A549 (cell line): ENCODE measurements around the gene LDLRAP1. TPM values are rescaled to one million over a fixed set of nuclear protein-coding genes. Genes with fewer than 3 reads are reported as not detected.

ENCODE experiments used
- ATAC-seq, 2 experiments: fragments of 200-7000 bp in 1 of 2; fragments of >200 bp in 1 of 2; cut with Nextera tagmentation in 1 of 2; cut with Tn5 transposase in 1 of 2; 3 replicates each; pipeline versions ENCODE4 v1.8.0 to v1.9.1; 2018 to 2020; ENCODE audit warnings: mild to moderate bottlenecking in 1 of 2, moderate library complexity in 1 of 2
- CTCF ChIA-PET: fragments of 300-600 bp; sonication (Branson Sonifier 250); formaldehyde crosslinking; extraction: SDS; loops from one replicate; lab custom pipeline; 2021; ENCODE audit warnings: antibody characterized with exemption, inconsistent platforms; lab: Yijun Ruan, JAX
- POLR2A ChIA-PET: fragments of 350-600 bp; formaldehyde crosslinking; extraction: SDS; loops from one replicate; lab custom pipeline; 2021; ENCODE audit warnings: antibody characterized with exemption, inconsistent platforms; lab: Yijun Ruan, JAX
- DNase-seq, 2 experiments: peaks; one replicate each; pipeline versions ENCODE4 v3.0.0 to v3.0.0-alpha.2; 2011 to 2016; ENCODE audit warnings: low read depth in 1 of 2, low spot score in 1 of 2
- FAIRE-seq: peaks from 2 replicates; lab custom pipeline; 2011; peaks lifted over from hg19 to GRCh38; lab: Jason Lieb, UNC
- H3K27ac ChIP-seq, 2 experiments: fragments of >200 bp; sonication (Bioruptor Twin); formaldehyde crosslinking; 3 replicates each; pipeline ENCODE4 v1.5.1; 2016 to 2017
- H3K4me1 ChIP-seq: fragments of >200 bp; sonication (Bioruptor Twin); formaldehyde crosslinking; 3 replicates; pipeline ENCODE4 v1.6.1; 2016
- H3K4me2 ChIP-seq: fragments of >200 bp; sonication (Bioruptor Twin); formaldehyde crosslinking; 3 replicates; pipeline ENCODE4 v1.6.1; 2016
- H3K4me3 ChIP-seq: fragments of >200 bp; sonication (Bioruptor Twin); formaldehyde crosslinking; 3 replicates; pipeline ENCODE4 v1.5.1; 2016
- H3K9me3 ChIP-seq: fragments of >200 bp; sonication (Bioruptor Twin); formaldehyde crosslinking; 3 replicates; pipeline ENCODE4 v1.6.1; 2016
- ATOH8 ChIP-seq: fragments of 250-450 bp; sonication (Bioruptor Pico); IDR thresholded peaks from 2 replicates; pipeline ENCODE4 v1.5.0; 2020; ENCODE audit warnings: low read depth, mild to moderate bottlenecking, moderate library complexity
- EHF ChIP-seq: fragments of 250-450 bp; sonication (Bioruptor Pico); IDR thresholded peaks from 2 replicates; pipeline ENCODE4 v1.5.0; 2020; ENCODE audit warnings: mild to moderate bottlenecking
- EHMT2 ChIP-seq: fragments of 200-600 bp; sonication (generic); IDR thresholded peaks from 2 replicates; pipeline ENCODE4 v1.6.1; 2016; ENCODE audit warnings: antibody characterized with exemption, low read depth, mild to moderate bottlenecking, moderate library complexity
- EP300 ChIP-seq, 2 experiments: fragments of >200 bp; sonication (Bioruptor Twin); formaldehyde crosslinking; IDR thresholded peaks; 2 replicates in 1 of 2; 3 replicates in 1 of 2; pipeline ENCODE4 v1.6.1; 2016 to 2017
- FOSB ChIP-seq: fragments of 250-450 bp; sonication (Bioruptor Pico); IDR thresholded peaks from 2 replicates; pipeline ENCODE4 v1.5.0; 2020; ENCODE audit warnings: mild to moderate bottlenecking, moderate library complexity
- GATA3 ChIP-seq: IDR thresholded peaks from 2 replicates; pipeline ENCODE4 v1.6.1; 2012; ENCODE audit warnings: borderline replicate concordance
- HDAC2 ChIP-seq: fragments of 200-600 bp; sonication (generic); IDR thresholded peaks from 2 replicates; pipeline ENCODE4 v1.6.1; 2016
- HEYL ChIP-seq: fragments of 250-450 bp; sonication (Bioruptor Pico); IDR thresholded peaks from 2 replicates; pipeline ENCODE4 v1.8.0; 2021; ENCODE audit warnings: mild to moderate bottlenecking, moderate library complexity
- HOXA7 ChIP-seq: fragments of 250-450 bp; sonication (Bioruptor Pico); IDR thresholded peaks from 2 replicates; pipeline ENCODE4 v1.5.0; 2020; ENCODE audit warnings: mild to moderate bottlenecking, moderate library complexity
- HOXB13 ChIP-seq: fragments of 250-450 bp; sonication (Bioruptor Pico); IDR thresholded peaks from 2 replicates; pipeline ENCODE4 v1.5.0; 2020; ENCODE audit warnings: low read depth, mild to moderate bottlenecking, moderate library complexity
- HOXB5 ChIP-seq: fragments of 250-450 bp; sonication (Bioruptor Pico); IDR thresholded peaks from 2 replicates; pipeline ENCODE4 v1.5.0; 2020; ENCODE audit warnings: mild to moderate bottlenecking, moderate library complexity
- JUNB ChIP-seq: fragments of >200 bp; sonication (Bioruptor Twin); formaldehyde crosslinking; IDR thresholded peaks from 2 replicates; pipeline ENCODE4 v1.6.1; 2016
- KDM1A ChIP-seq: fragments of 200-600 bp; sonication (generic); IDR thresholded peaks from 2 replicates; pipeline ENCODE4 v1.6.1; 2016; ENCODE audit warnings: low read depth, mild to moderate bottlenecking
- KDM5A ChIP-seq: fragments of 200-600 bp; sonication (generic); IDR thresholded peaks from 2 replicates; pipeline ENCODE4 v1.6.1; 2016; ENCODE audit warnings: antibody characterized with exemption, mild to moderate bottlenecking
- MAFK ChIP-seq: fragments of 450-650 bp; IDR thresholded peaks from 2 replicates; pipeline ENCODE4 v1.6.1; 2014; ENCODE audit not compliant: partially characterized antibody
- MYC ChIP-seq: IDR thresholded peaks from 2 replicates; pipeline ENCODE4 v1.6.1; 2012; ENCODE audit warnings: mild to moderate bottlenecking, inconsistent platforms, low read length, improper control_type of control experiment, borderline replicate concordance
- NFE2L2 ChIP-seq: fragments of 150-350 bp; conservative IDR thresholded peaks from 2 replicates; pipeline ENCODE4 v1.6.1; 2014; ENCODE audit warnings: low read length
- NR3C1 ChIP-seq: fragments of >200 bp; sonication (Bioruptor Twin); formaldehyde crosslinking; IDR thresholded peaks from 3 replicates; pipeline ENCODE4 v1.6.1; 2017
- RCOR1 ChIP-seq: fragments of 150-350 bp; IDR thresholded peaks from 2 replicates; pipeline ENCODE4 v1.6.1; 2014; ENCODE audit warnings: antibody characterized with exemption, low read length, low read depth
- TFCP2L1 ChIP-seq: fragments of 250-450 bp; sonication (Bioruptor Pico); IDR thresholded peaks from 2 replicates; pipeline ENCODE4 v1.5.0; 2021; ENCODE audit warnings: mild to moderate bottlenecking
- TP53 ChIP-seq: fragments of 250-450 bp; sonication (Bioruptor Pico); IDR thresholded peaks from 2 replicates; pipeline ENCODE4 v1.5.0; 2021; ENCODE audit warnings: mild to moderate bottlenecking, moderate library complexity
- ZC3H11A ChIP-seq: fragments of 450-650 bp; IDR thresholded peaks from 2 replicates; pipeline ENCODE4 v1.6.1; 2014; ENCODE audit warnings: antibody characterized with exemption, mild to moderate bottlenecking
- ZFP36 ChIP-seq: fragments of 450-650 bp; IDR thresholded peaks from 2 replicates; pipeline ENCODE4 v1.6.1; 2014; ENCODE audit warnings: borderline replicate concordance; ENCODE audit not compliant: partially characterized antibody
- ZSCAN20 ChIP-seq: fragments of 250-450 bp; sonication (Bioruptor Pico); IDR thresholded peaks from 2 replicates; pipeline ENCODE4 v1.8.0; 2022; ENCODE audit warnings: mild to moderate bottlenecking, moderate library complexity
- WGBS: methylation state at CpG from one replicate; pipeline ENCODE4 v1.1.6; 2017; ENCODE audit errors: missing lambda C conversion rate; 5-methylcytosine and 5-hydroxymethylcytosine counted together
- polyA plus RNA-seq, 4 experiments: library from polyadenylated mRNA; depleted of rRNA in 3 of 4; stranded (reverse); fragments of >200 nt; fragmentation: RNase III in 1 of 4; extraction: RNeasy Plus Mini Kit Qiagen cat#74134 plus additional on column Dnase treatment in 1 of 4; gene quantifications; 2 replicates in 3 of 4; 3 replicates in 1 of 4; pipeline ENCODE4 v1.2.3, GENCODE V29; 2011 to 2017
- TF ChIP-seq, protein P1 (sequence below): fragments of 250-450 bp; sonication (Bioruptor Pico); IDR thresholded peaks from 2 replicates; pipeline ENCODE4 v1.5.0; 2021; ENCODE audit warnings: mild to moderate bottlenecking, moderate library complexity, borderline replicate concordance
- TF ChIP-seq, protein P2 (sequence below): fragments of >200 bp; sonication (Bioruptor Twin); formaldehyde crosslinking; IDR thresholded peaks from 3 replicates; pipeline ENCODE4 v1.5.1; 2016
- TF ChIP-seq, protein P3 (sequence below): fragments of 450-650 bp; IDR thresholded peaks from 2 replicates; pipeline ENCODE4 v1.6.1; 2014; ENCODE audit warnings: antibody characterized with exemption

The LDLRAP1 gene
- polyA plus RNA-seq, 2 of the 4 experiments (the other 2 are of a cell fraction): 7.9 to 10.1 TPM

GRCh38 chr1:25530186-25531081, 13.0 kb upstream of the LDLRAP1 start:
- WGBS: 58% methylated on average over 10 of the region's 22 CpGs
- ChIA-PET CTCF (interaction anchor here (0.6 kb wide), 1 partner anchor 199 kb away, joined by 3 read pairs; no protein-coding TSS in a partner anchor), POLR2A (no interaction called here)
- H3K4me1 ChIP-seq: peaks cover 11% of the 10 kb centered on the region; the same call in 2 of the 3 replicates
- FAIRE-seq (no peak), ATAC-seq (peak; percentile 31 to 33; a peak in 2 of 6 replicates), DNase-seq (no peak)
- H3K27ac ChIP-seq: 0 out of 6 replicates have a peak overlapping the region, but pooled peaks of 1 of the 2 experiments have one; percentile 0
- H3K9me3 ChIP-seq: no peaks in the 10 kb centered on the region
- H3K4me3 ChIP-seq: no peak overlapping the region
- 0 out of 3 replicates have a peak overlapping the region, but pooled peaks have one; percentile 17 for H3K4me2 ChIP-seq
- TF ChIP-seq ZC3H11A (no peak), HDAC2 (no peak), JUNB (no peak), NFE2L2 (no peak), MAFK (no peak)

GRCh38 chr1:25531082-25531461, 12.3 kb upstream of the LDLRAP1 start:
- WGBS: 67% methylated on average over 10 of the region's 11 CpGs
- DNase-seq (no peak), ATAC-seq (peak; percentile 9 to 28; a peak in 2 of 6 replicates), FAIRE-seq (no peak)
- CTCF ChIA-PET: interaction anchor here (0.6 kb wide), 1 partner anchor 198 kb away, joined by 3 read pairs; no protein-coding TSS in a partner anchor
- H3K4me3 ChIP-seq: no peak overlapping the region
- no peak for TF ChIP-seq MYC
- no peak for TF ChIP-seq EHF (CRISPR knock-in tag)
- TF ChIP-seq HOXB5: no peak
- TF ChIP-seq ZFP36: no peak
- no peak for TF ChIP-seq HDAC2
- TF ChIP-seq KDM1A: no peak
- no peak for TF ChIP-seq ZSCAN20 (CRISPR knock-in tag)
- no peak for TF ChIP-seq GATA3
- TF ChIP-seq JUNB: no peak
- TF ChIP-seq, protein P1, sequence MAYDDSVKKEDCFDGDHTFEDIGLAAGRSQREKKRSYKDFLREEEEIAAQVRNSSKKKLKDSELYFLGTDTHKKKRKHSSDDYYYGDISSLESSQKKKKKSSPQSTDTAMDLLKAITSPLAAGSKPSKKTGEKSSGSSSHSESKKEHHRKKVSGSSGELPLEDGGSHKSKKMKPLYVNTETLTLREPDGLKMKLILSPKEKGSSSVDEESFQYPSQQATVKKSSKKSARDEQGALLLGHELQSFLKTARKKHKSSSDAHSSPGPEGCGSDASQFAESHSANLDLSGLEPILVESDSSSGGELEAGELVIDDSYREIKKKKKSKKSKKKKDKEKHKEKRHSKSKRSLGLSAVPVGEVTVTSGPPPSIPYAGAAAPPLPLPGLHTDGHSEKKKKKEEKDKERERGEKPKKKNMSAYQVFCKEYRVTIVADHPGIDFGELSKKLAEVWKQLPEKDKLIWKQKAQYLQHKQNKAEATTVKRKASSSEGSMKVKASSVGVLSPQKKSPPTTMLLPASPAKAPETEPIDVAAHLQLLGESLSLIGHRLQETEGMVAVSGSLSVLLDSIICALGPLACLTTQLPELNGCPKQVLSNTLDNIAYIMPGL (CRISPR knock-in tag): no peak
- POLR2A ChIA-PET: no interaction called here
- peaks cover 11% of the 10 kb centered on the region; the same call in 2 of the 3 replicates for H3K4me1 ChIP-seq
- 0 out of 3 replicates have a peak overlapping the region, but pooled peaks have one; percentile 17 for H3K4me2 ChIP-seq
- H3K27ac ChIP-seq: 0 out of 6 replicates have a peak overlapping the region, but pooled peaks of 1 of the 2 experiments have one; percentile 0
- no peaks in the 10 kb centered on the region for H3K9me3 ChIP-seq

- Histone ChIP-seq H3K4me3 (no peak overlapping the region), H3K4me1 (peaks cover 11% of the 10 kb centered on the region; the same call in 2 of the 3 replicates), H3K9me3 (no peaks in the 10 kb centered on the region), H3K27ac (no peak overlapping the region), H3K4me2 (no peak overlapping the region)
- no peak for FAIRE-seq
- CTCF ChIA-PET: no interaction called here
- POLR2A ChIA-PET: no interaction called here
- DNase-seq: no peak
- no peak for ATAC-seq
- no peak for TF ChIP-seq FOSB
- TF ChIP-seq HOXB13 (CRISPR knock-in tag): no peak
- TF ChIP-seq EHF (CRISPR knock-in tag): no peak
- TF ChIP-seq GATA3: no peak
- TF ChIP-seq HOXA7 (CRISPR knock-in tag): no peak
- TF ChIP-seq RCOR1: no peak
- TF ChIP-seq HDAC2: no peak
- no peak for TF ChIP-seq KDM5A
- TF ChIP-seq ATOH8 (CRISPR knock-in tag): no peak
- no peak for TF ChIP-seq NFE2L2
- no peak for TF ChIP-seq NR3C1
- no peak for TF ChIP-seq EP300 (IDR thresholded peaks at IDR 0.05)
- TF ChIP-seq HEYL: no peak
- no peak for TF ChIP-seq TFCP2L1 (CRISPR knock-in tag)
- no peak for TF ChIP-seq EHMT2
- TF ChIP-seq, protein P2, sequence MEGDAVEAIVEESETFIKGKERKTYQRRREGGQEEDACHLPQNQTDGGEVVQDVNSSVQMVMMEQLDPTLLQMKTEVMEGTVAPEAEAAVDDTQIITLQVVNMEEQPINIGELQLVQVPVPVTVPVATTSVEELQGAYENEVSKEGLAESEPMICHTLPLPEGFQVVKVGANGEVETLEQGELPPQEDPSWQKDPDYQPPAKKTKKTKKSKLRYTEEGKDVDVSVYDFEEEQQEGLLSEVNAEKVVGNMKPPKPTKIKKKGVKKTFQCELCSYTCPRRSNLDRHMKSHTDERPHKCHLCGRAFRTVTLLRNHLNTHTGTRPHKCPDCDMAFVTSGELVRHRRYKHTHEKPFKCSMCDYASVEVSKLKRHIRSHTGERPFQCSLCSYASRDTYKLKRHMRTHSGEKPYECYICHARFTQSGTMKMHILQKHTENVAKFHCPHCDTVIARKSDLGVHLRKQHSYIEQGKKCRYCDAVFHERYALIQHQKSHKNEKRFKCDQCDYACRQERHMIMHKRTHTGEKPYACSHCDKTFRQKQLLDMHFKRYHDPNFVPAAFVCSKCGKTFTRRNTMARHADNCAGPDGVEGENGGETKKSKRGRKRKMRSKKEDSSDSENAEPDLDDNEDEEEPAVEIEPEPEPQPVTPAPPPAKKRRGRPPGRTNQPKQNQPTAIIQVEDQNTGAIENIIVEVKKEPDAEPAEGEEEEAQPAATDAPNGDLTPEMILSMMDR: no peak
- TF ChIP-seq TP53 (CRISPR knock-in tag): no peak
- TF ChIP-seq, protein P3, sequence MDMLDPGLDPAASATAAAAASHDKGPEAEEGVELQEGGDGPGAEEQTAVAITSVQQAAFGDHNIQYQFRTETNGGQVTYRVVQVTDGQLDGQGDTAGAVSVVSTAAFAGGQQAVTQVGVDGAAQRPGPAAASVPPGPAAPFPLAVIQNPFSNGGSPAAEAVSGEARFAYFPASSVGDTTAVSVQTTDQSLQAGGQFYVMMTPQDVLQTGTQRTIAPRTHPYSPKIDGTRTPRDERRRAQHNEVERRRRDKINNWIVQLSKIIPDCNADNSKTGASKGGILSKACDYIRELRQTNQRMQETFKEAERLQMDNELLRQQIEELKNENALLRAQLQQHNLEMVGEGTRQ: no peak
- WGBS: 86% methylated on average over 3 of the region's 3 CpGs
Measured at GRCh38 chr1:25532970-25533369, 10.4 kb upstream of the LDLRAP1 start.
